Thoracic aorta (tissue), 2 donors: ENCODE measurements around the gene HSPH1. TPM values are rescaled to one million over a fixed set of nuclear protein-coding genes. Genes with fewer than 3 reads are reported as not detected.

ENCODE experiments used
- ATAC-seq: fragments of 150-250 bp; one replicate; pipeline ENCODE4 v1.8.0; 2017; ENCODE audit warnings: low read depth; ENCODE audit not compliant: insufficient number of reproducible peaks, low FRiP score
- DNase-seq: peaks from one replicate; pipeline ENCODE4 v3.0.0-alpha.2; 2020; ENCODE audit warnings: low spot score
- H3K27ac ChIP-seq, 2 donors: fragments of 200-600 bp; sonication (generic); 1 replicate in 1 of 2; 2 replicates in 1 of 2; pipeline ENCODE4 v1.5.1; 2016; ENCODE audit warnings: mild to moderate bottlenecking in 2 of 2, moderate library complexity in 2 of 2
- H3K27me3 ChIP-seq: fragments of 200-600 bp; sonication (generic); replicated peaks from 2 replicates; pipeline ENCODE4 v1.6.0; 2016; ENCODE audit warnings: mild to moderate bottlenecking; ENCODE audit not compliant: insufficient read depth
- H3K36me3 ChIP-seq: fragments of 200-600 bp; sonication (generic); one replicate; pipeline ENCODE4 v1.5.1; 2016
- H3K4me1 ChIP-seq, 2 donors: fragments of 200-600 bp; sonication (generic); 1 replicate in 1 of 2; 2 replicates in 1 of 2; pipeline versions ENCODE4 v1.5.1 to v1.6.0; 2016; ENCODE audit warnings: low read depth in 2 of 2, mild to moderate bottlenecking in 1 of 2; ENCODE audit not compliant: control insufficient read depth in 1 of 2
- H3K4me3 ChIP-seq: fragments of 200-600 bp; sonication (generic); 2 replicates; pipeline ENCODE4 v1.5.1; 2016; ENCODE audit warnings: mild to moderate bottlenecking
- H3K9me3 ChIP-seq: fragments of 200-600 bp; sonication (generic); 2 replicates; pipeline ENCODE4 v1.5.1; 2016
- total RNA-seq, 2 donors: library from RNA; depleted of rRNA; stranded (reverse); fragments of >200 nt; gene quantifications; one replicate each; pipeline versions ENCODE4 v1.1.0 to v1.2.3, GENCODE V29; 2016
- TF ChIP-seq, protein P1 (sequence below): fragments of 200-600 bp; sonication (generic); IDR thresholded peaks from one replicate; pipeline ENCODE4 v1.5.1; 2019; ENCODE audit warnings: antibody characterized with exemption

Gene HSPH1
- total RNA-seq, 2 donors from 2014 or later = 21.4 to 52.7 TPM

DNA sequence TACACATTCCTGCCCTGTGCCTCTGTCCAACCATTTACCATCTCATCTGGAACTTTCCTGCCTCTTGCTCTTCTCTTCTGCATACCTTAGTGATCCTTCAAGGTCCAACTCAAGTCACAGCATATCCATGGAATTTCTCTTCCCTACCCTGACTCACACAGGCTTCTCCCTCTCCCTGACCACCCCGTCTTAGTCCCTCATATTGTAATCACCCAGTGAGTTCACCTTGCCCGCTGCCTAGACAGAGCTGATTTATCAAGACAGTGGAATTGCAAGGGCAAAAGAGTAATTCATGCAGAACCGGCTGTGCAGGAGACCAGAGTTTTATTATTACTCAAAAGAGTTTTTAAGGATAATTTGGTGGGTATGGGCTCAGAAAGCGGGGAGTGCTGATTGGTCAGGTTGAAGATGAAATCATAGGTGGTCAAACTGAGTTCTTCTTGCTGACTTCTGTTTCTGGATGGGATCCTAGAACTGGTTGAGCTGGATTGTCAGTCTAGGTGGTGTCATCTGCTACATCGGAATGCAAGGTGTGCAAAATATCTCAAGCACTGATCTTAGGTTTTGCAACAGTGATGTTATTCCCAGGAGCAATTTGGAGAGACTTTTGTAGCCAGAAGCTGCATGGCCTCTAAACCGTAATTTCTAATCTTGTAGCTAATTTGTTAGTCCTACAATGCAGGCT is 67.2 kb downstream of the HSPH1 start:
- no peaks in the 10 kb centered on the region for H3K4me1 ChIP-seq
- no peak overlapping the region for H3K4me3 ChIP-seq
- no peaks in the 10 kb centered on the region for H3K9me3 ChIP-seq
- no peaks in the 10 kb centered on the region for H3K36me3 ChIP-seq
- DNase-seq (no peak), ATAC-seq (no peak)
- no peaks in the 10 kb centered on the region for H3K27me3 ChIP-seq
- H3K27ac ChIP-seq = no peak overlapping the region
- TF ChIP-seq, protein P1, sequence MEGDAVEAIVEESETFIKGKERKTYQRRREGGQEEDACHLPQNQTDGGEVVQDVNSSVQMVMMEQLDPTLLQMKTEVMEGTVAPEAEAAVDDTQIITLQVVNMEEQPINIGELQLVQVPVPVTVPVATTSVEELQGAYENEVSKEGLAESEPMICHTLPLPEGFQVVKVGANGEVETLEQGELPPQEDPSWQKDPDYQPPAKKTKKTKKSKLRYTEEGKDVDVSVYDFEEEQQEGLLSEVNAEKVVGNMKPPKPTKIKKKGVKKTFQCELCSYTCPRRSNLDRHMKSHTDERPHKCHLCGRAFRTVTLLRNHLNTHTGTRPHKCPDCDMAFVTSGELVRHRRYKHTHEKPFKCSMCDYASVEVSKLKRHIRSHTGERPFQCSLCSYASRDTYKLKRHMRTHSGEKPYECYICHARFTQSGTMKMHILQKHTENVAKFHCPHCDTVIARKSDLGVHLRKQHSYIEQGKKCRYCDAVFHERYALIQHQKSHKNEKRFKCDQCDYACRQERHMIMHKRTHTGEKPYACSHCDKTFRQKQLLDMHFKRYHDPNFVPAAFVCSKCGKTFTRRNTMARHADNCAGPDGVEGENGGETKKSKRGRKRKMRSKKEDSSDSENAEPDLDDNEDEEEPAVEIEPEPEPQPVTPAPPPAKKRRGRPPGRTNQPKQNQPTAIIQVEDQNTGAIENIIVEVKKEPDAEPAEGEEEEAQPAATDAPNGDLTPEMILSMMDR = no peak

DNA sequence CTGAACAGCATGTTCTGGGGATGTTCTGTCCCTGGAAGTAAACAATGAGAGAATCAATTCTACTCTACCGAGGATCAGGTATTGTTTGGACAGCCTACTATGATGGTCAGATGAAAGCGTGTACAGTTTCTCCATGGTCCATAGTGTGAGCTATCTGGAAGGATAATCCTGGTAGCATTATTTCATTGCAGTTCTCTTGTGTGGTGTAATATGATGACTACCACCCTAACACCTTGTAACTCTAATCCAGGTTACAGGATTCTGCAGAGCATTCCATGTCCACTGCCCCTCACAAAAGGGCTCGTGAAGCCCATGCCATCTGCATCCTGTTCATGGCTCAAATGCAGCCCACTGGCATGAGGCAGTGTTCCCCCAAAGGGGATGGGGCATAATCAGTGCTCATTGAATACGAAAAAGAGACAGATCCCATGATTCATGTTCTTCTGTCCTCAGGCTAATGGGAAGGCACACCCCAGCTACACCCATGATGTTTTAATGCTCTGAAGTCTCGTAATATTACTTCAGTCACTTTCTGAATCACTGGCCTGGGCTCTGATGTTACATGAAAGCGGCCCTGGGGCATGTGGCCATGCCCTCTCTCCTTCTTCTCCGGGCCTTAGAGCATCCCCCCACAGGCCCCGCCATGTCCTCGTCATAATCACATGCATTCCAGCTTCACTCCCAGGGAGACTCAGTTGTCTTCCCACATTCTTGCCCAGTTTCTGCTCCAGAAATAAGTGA is 68.4 kb downstream of the HSPH1 start:
- TF ChIP-seq, protein P1 = no peak
- Histone ChIP-seq H3K9me3 (no peaks in the 10 kb centered on the region), H3K4me1 (no peaks in the 10 kb centered on the region), H3K27me3 (no peaks in the 10 kb centered on the region), H3K4me3 (no peak overlapping the region), H3K27ac (no peak overlapping the region), H3K36me3 (no peaks in the 10 kb centered on the region)
- DNase-seq = no peak
- no peak for ATAC-seq

DNA sequence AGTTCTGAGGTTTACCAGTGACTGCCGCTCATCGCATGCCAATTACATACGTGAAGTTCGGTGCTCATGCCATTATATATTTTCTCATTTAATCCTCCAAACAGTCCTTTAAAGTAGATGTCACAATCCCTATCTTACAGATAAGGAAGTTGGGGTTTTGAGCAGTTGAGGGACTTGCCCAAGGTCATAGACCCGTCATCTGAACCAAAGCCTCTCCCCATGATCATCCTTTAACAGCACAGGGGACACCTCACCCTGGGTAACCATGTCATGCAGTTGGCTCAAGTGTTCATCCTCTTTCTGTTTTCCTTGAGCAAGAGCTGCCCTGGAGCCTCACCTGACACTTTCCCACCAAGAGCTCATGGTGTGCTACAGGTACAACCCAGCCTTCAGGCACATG is 69.1 kb downstream of the HSPH1 start:
- H3K27ac ChIP-seq = no peak overlapping the region
- ATAC-seq = no peak
- no peaks in the 10 kb centered on the region for H3K27me3 ChIP-seq
- no peak overlapping the region for H3K4me3 ChIP-seq
- no peaks in the 10 kb centered on the region for H3K4me1 ChIP-seq
- TF ChIP-seq, protein P1 = no peak
- no peaks in the 10 kb centered on the region for H3K36me3 ChIP-seq
- no peak for DNase-seq
- no peaks in the 10 kb centered on the region for H3K9me3 ChIP-seq

DNA sequence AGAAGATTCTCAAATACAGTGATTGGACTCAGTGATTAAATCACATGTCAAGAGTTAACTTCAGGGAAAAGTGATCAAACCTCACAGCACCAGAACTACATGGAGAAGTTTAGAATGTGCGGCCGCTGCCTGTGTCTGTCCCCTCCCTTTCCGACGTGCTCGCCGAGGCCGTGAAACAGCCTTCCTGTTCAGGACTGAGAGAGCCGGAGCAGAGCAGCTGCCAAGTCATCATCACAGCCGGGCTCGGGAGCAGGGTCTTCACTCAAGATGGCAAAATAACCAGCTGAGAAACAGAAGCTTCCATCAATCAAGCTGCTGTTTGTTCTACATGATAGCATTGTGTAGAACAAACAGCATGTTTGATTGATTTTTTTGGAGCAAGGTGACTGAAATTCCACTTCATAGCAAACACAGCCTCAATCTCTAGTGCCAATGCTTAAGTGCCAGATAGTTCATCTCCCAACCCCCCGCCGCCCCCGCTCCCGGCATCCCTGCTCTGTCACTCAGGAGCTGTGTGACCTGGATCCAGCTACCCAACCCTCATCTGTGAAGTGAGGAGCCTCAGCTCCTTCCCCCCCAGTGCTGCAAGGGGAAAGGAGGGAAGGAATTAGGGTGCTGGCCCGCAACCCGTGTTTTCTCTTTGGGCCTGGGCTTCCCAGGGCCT is 70.6 kb downstream of the HSPH1 start:
- ATAC-seq (no peak), DNase-seq (no peak)
- no peaks in the 10 kb centered on the region for H3K9me3 ChIP-seq
- no peaks in the 10 kb centered on the region for H3K4me1 ChIP-seq
- TF ChIP-seq, protein P1 = no peak
- no peaks in the 10 kb centered on the region for H3K27me3 ChIP-seq
- H3K4me3 ChIP-seq = no peak overlapping the region
- no peak overlapping the region for H3K27ac ChIP-seq
- H3K36me3 ChIP-seq = no peaks in the 10 kb centered on the region

DNA sequence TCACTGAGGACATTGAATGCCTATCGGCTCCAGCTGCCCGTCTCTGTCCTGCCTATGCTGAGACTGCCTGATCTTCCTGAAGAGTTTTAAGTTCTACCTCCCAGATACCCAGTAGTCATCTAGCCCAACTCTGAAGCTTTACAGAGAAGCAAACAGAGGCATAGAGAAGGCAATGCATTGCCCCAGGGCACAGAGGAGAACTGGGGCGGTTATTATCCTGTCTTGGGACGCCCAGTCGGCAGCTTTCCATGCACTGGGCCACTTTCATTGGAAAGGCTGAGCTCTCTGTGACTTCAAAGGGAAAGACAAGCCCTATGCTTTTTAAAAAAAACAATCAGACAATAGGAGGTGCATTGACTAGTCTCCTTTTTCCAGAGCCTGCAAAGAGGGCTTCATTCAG is 71.6 kb downstream of the HSPH1 start:
- H3K27ac ChIP-seq = no peak overlapping the region
- ATAC-seq = no peak
- no peak overlapping the region for H3K4me3 ChIP-seq
- no peaks in the 10 kb centered on the region for H3K9me3 ChIP-seq
- no peaks in the 10 kb centered on the region for H3K36me3 ChIP-seq
- TF ChIP-seq, protein P1 = no peak
- no peak for DNase-seq
- no peaks in the 10 kb centered on the region for H3K4me1 ChIP-seq
- H3K27me3 ChIP-seq = no peaks in the 10 kb centered on the region
